GM18867 (cell line): ENCODE data around the gene SLC12A8.
A peak's percentile ranks its signal among the peaks of the same experiment; 100 is the strongest.

Source experiments
- ATAC-seq: cut with Tn5 transposase; IDR thresholded peaks from one replicate; pipeline ENCODE4 v1.9.1; 2021; ENCODE audit warnings: mild to moderate bottlenecking, moderate library complexity; ENCODE audit not compliant: unreplicated experiment

Gene SLC12A8

DNA sequence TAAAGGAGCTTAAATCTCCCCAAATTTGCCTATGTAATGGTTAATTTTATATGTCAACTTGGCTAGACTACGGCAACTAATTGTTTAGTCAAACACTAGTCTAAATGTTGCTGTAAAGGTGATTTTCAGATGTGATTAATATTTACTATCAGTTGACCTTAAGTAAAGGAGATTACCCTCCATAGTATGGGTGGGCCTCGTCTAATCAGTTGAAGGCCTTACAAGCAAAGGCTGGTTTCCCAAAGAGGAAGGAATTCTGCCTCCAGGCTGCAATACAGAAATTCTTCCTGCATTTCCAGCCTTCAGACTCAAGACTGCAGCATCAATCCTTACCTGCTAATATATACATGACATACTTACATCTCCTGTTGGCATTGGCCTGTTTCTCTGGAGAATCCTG, 23.6 kb downstream of the SLC12A8 start:
- ATAC-seq = no peak

DNA sequence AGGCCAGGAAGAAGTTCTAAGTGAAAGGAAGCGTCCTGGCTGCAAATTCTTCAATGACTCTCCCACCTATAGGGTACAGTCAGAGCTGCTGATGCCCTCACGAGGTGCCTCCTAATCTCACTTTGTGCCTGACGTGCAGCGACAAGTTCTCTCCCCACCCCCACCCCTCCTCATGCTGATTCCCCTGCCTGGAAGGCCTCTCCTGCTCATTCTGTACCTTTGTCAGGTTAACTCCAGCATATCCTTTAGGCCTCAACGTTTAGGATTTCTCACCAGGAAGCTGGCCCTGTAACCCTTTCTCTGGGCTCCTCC, 25.0 kb downstream of the SLC12A8 start:
- ATAC-seq = no peak

DNA sequence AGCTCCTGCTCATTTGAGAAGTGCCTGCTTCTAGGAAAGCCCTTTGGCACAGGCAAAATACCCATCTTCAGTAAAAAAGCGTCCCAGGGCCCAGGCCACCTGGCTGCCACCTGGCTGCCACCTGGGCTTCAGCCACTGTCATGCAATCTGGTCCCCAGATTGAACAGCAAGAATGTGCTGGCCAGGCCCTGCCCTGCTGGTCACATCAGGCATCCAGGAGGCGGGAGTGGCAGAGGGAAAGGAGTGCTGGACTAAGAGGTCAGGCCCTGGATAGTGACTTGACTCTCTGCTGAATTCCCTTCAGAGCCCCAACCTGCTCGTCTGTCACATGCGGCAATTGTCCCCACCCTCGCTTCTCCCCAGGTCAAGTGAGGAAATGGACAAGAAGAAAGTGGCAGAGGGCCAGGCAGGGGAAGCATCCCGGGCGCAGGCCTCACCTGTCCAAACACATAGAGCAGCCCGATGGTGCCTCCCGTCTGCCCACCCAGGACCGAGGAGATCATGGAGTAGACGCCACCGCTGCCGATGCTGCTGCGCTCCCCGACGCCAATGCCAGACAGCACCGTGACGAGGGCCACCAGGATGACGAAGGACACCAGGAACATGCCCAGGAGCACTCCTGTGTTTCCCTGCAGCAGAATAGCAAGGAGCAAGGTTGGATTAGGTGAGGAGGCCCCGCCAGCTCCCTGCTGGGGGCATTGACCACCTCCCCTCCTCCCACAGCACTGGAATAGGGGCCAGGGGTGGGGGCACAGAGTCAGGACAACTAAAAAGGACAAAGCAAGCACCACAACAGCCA, 25.5 kb downstream of the SLC12A8 start:
- ATAC-seq = no peak

DNA sequence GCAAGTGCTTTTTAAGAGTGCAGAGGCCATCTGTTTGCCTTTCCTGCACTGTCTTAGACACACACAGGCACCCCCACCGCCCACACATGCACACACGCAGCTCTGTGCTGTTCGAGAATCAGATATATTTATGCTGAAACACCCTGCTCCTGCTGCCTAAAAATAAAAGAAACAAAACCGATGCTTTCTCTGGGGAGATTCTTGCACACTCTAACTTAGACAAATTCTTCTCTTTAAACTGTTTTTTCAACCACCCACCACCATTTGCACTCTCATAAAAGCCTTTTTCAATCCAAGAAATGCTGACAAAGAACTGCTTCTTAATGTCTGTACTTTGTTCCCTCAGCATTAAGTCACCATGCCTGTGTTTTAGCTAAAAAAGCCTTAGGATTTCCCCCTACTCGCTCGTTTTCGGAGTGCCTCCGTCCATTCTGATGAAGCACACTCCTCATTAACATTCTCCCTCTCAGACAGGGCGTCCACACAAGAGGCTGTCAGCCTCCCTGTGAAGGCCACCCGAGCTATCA, 26.2 kb downstream of the SLC12A8 start:
- peak; percentile 70 for ATAC-seq

DNA sequence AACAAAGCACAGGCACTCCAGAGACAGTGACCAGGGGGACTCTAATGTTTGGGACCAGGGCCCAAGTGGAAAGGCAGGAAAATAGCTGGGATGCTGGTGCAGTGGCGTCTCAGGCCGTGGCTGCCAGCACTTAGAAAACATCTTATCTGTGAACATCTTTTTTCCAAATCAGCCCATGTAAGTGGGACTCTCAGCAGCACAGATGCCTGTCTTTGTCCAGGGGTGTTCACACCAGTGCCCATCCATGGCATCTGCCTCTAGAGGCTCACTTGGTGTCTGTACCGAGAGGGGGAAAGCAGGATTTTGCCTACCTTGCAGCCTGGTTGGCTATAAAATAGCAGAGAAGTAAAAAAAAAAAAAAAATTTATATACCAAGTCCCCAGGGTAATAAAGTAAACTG, 26.7 kb downstream of the SLC12A8 start:
- peak; percentile 26 for ATAC-seq

DNA sequence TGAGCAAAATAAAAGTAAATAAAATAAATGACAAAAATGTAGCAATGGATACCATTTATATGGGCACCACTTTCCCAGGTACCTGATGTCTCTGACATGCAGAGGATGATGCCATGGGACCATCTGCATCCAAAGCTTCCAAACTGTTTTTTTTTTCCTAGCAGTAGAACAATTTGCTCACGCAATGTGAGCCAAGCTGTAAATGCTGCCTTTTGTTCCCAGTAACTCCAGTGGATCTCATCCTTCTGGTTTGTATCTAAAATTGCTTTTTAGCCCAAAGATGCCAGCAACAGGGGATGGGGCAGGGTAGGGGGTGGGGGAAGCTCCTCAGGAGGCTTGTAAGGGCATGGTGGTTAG, 32.7 kb downstream of the SLC12A8 start:
- ATAC-seq = no peak

DNA sequence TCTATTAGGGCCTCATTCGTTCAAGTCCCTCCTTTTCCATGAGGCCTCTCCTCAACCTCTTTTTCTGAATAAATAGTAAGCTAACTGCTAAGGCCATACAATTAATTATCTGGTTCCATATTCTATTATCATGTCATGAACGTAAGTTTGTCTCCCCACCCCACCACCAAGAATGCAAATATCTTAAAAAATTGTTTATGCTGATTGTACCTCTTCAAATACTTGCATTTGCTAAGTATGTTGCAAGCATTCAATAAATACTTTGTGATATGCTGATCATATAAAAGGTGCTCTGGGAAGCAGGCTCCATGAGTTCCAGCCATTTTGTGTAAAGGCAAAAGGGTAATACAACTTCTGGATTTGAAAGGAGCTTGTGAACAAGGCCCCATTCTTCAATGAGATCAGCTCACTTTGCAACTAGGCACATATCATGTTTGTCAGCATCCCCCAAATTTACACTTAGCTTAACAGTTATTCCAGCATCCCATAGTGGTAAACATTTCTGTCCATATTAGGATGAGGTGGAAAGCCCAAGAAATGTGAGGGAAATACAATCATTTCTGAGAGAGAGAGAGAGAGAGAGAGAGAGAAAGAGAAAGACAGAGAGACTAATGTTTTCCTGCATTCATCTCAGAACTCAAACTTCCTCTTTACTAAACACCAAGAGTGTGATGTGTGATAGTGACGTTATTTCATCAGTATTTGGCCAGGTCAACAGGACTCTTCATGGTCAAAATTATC, 33.2 kb downstream of the SLC12A8 start:
- peak; percentile 75 for ATAC-seq

DNA sequence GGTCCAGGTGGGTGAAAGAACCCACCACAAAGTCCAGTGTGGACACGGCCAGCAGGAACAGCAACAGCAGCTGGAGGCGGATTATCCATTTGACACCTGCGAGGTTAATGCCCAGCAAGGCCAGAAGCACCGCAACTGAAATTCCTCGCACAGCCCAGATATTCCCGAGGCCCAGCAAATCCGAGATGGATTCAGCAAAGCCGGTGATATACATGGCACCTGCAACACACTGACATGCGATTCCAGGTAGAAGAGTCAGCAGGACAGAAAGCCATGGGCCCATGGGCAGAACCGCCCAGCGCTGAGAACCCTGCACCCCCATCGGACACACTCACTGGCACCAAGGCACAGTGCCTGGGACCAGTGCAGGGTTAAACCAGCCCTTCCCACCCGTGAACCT, 34.8 kb downstream of the SLC12A8 start:
- no peak for ATAC-seq

DNA sequence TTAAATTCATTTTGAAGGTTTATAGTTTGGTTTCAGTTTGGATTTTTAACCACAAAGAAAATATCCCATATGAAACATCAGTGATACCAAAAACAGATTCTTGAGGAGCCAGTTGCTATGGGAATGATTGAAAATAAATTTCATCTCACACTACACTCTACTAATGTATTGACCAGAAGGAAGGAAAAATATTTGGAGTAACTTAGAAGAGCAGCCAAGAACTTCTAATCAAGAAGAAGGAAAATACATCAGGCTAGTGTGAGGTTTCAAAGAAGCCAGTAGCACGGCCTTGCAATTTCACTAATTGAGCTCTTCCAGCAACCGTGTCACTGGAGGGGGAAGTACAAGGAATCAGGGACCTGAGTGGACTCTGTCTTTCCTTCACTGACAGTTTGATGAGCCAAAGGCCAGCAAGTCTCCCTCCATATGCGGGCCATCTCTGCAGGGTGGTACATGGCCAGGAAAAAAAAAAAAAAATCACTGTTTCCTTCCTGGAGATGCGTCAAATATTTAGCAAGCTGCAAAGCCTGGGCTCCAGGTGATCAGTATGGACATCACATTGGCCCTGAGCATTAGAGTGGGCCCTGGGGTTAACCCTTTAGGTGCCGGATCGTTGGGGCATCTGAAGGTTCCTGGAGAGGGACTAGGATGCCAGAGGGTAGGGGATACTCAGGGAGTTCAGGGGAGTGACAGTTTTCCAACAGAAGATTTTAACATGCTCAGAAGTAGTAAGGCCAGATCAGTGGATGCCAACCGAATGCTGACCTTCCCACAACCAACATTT, 37.1 kb downstream of the SLC12A8 start:
- ATAC-seq = no peak

DNA sequence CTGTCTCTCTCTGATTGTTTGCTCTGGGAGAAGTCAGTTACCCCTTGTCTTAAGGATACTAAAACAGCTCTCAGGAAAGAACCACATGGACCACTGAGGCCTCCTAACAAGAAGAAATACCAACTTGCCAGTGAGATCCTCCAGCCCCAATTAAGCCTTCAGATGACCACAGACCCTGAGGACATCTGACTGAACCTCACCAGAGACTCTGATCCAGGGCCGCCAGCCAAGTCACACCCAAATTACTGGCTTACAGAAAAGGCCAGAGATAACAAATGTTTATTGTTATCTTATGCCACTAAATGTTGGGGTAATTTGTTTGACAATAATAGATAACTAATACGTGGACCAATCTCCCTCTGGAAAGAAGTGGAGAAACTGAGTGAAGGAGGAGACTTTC, 40.2 kb downstream of the SLC12A8 start:
- ATAC-seq = no peak

DNA sequence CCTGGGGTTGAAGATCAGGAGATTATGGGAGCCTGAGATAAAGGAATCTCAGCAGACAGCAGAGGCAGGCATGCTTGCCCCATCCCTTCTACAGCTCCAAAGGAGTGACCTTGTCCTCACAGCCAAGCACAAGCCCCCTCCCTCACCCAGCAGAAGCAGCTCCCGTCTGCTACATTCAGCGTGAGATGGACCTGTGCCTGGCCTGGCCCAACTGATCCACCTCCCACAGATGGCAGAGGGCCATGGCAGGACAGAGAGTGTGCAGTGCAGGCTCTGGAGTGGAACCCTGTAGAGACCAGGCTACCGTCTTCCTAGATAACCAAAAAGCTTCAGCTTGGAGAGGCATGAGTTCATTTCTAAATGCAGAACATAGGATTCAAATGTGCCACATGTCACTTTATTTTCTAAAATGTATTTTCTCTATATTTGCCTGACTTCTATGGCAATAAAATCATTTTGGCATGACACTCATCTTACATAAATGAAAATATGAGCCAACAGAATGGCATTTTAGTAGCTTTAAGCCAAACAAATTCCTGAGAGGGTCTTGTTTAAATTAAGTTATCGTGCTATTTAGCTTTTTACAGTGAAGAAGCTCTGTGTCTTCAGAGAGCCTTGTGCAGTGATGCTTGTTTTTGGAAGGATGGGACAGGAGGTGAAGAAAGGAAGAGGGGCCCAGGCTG, 43.7 kb downstream of the SLC12A8 start:
- ATAC-seq = no peak

DNA sequence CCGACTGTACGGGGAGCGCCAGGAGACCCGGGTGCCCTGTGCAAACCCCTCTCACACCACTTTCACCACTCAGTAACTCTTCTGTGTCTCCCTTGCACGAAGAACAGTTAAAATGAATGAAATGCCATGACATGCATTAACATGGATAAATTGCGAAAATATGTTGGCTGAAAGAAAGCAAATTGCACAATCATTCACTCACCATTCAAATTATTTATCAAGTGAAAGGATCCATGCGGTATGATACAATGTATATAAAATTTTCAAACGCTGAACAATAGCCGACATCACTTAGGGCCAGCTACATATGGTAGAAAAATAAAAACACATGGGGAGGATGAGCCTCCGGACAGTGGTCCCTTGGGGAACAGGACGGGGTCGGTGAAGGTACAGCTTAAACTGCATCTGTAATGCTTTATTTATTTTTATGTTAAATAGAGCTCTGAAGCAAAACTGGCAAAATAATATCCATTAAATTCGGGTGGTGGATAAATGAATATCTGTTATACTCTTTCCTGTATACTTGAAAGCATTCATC, 45.9 kb downstream of the SLC12A8 start:
- no peak for ATAC-seq

DNA sequence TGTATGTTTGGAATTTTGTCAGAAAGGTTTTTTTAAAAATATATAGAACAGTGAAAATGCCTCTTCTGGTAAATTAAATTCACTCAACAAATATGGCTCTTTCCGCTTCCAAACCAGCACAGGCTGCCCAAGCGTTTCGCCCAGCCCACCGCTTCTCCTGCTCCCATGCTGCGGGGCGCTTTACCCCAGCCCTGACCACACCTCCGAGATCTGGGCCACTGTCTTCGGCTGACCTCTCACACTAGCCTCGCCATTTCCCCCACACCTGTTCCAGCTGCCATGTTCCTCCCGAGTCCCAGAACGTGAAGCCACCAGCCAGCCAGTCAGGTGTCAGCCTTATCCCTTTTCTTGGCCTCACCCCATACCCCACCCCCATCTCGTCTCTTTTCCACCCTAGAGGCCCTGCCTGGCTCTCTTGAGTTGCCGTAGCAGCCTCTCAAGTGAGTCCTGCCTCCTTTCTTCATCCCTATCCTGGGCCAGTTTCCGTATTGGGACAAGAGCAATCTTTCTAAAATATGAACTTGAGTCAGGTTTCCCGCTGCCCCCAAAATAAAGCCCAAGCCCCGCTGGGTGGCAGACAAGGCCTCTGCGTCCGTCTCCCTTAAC, 46.5 kb downstream of the SLC12A8 start:
- no peak for ATAC-seq

DNA sequence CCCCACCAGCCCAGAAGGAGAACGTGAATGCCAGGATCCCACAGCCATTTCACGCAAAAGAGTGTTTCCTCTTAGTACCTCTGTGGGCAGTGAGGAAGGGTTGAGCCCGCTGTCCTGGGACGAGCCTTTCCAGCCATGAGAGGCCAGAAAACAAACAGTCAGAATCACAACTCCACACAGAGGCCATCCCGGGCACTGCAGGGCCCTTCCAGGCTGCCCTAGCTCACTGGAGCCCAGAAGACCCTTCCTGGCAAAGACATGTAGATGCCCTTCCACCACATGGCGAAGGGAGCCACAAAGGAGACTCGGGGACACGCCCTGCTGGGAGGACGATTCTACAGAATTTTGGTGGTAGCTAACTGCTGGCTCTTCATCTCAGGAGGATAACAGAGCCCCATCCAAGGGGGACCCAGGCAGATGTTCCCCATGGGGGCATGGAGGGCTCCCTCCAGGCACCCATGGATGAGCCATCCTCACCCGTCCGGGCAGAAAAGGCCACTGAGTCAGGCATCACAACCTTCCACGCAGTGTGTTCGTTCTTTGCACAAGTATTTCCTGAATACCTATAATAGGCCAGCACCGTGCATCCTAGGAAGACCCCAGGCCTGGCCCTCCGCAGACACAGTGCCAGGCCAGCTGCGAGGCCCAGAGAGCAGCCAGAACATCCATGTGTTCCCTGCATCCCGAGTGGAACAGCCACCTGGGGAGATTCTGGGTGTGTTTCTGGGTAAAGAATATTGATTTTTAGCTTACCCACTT, 47.2 kb downstream of the SLC12A8 start:
- no peak for ATAC-seq

DNA sequence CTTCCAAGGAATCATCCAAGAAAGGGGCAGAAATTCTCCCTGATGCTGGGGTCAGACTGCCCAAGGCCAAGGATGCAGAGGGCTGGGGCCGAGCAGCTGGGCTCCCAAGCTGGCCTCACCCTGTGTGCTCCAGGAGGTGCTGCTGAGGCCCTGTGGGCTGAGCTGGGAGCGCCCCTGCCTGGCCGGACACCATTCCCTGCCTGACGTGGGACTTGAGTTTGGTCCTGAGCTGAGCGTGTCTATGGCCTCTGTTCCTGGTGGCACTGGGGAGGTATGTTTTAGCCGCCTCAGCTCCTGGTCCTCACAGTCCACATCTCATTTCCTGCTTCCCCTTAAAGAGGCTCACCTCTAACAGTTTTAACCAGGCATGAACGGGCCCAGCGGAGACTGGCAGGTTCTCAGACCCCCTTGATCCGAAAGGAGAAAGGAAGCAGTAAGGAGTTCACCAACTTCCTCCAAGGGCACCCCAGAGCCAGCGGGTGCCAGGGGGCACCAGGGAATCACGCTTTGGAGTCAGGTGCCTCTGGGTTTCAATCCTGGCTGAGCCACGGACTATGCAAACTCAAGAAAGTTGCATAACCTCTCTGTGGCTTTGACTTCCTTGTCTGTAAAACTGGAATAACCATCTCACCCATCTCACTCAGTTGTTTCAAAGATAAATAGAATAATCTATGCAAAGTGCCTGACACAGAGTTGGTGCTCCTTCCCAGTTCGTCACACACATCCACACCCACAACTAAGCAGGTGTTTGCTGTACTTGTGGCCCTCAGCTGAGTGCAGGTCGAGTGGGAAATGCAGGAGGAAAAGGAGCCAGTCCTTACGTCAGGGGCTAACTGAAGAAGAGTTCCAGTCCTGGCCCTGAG, 48.6 kb downstream of the SLC12A8 start:
- ATAC-seq = peak; percentile 50

DNA sequence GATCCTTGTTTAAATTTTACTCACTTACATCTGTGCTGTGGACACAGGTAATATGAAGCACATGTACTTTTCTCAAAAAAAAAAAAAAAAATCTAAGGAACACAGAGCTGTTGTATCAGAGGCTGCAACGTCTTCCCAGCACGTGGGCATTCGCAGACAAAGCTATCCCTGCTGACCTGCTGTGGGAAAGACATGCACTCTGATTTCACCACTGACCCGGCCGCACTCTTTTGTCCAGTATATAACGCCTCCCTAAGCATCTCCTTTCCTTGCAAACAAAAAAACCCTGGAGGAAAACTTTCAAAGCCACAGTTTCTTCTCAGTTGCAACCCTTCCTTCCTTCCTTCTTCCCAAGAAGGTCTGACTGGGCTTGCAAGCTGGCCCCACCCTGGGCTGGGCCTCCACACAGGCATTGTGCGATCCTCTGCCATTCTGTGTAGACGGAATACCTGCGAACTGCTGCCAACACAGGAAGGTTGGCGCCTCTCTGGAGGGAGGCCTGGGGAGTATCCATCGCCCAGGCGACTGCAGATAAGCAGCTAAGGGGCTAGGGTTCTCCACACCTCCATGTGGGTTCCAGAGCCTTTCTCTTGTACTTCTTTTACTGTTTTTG, 50.8 kb downstream of the SLC12A8 start:
- no peak for ATAC-seq

DNA sequence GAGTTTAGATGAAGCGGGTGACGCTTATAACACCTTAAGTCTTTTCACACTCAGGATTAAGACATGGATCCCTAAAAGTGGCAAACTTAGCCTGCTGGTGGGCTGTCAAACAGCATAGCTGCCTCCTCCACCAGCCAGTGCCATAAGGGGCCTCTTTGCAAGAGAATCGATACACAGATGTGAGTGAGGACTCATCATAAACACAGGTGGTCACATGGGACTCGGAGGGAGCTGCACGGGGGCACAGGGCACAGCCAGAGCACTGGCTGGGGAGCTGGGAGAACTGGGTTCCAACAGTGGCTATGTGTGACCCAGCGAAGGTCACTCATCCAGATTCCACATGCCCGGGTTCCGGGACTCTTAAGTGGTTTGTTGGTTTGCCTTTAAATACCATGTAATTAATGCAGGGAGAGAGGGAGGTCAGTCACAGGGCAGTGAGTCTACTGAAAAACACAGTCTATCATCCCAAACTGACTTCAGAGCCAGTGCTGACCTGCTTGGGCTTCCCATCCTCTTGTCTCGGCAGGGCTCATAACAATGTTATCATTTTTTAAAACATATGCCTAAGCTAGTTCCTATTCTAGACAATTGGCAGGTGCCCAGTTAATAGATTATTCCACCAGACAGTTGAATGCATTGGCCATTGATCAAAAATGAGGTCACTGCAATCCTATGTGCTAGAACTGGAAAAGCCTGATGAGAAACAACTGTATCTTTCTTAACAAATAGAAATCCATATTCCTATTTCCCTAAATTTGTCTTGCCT, 51.8 kb downstream of the SLC12A8 start:
- ATAC-seq = no peak

DNA sequence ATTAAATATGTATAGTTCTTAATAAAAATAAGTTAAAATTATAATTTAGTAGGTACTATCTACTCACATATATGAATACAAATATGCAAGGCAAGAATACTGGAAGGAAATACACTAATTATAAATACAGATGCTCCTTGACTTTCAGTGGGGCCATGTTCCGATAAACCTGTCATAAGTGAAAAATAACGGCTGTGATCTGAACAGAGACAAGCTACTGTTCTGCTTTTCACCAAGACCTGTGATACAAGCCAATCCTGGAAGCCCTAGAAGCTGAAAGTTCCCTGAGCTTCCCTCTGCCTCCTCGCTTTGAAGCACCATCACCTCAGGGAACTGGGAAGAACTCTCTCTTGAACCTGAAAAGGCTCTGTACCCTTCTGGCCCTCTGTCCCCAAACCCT, 55.4 kb downstream of the SLC12A8 start:
- ATAC-seq = no peak
